HCT116 (cell line): ENCODE data around the gene PTPN4. TPM values are rescaled to one million over a fixed set of nuclear protein-coding genes. Genes with fewer than 3 reads are reported as not detected.

Experiments
- ATAC-seq: fragments of 200-7000 bp; cut with Tn5 transposase; 2 replicates; pipeline ENCODE4 v1.9.1; 2020; ENCODE audit warnings: mild to moderate bottlenecking, moderate library complexity
- BruUV-seq: library from RNA; stranded (reverse); fragments of 400-500 nt; replicated peaks from 2 replicates; lab custom pipeline; 2021; lab: Mats Ljungman, UMichigan
- CTCF ChIA-PET: fragments of 300-600 bp; sonication (Branson Sonifier 250); formaldehyde crosslinking; loops from one replicate; lab custom pipeline; 2021; ENCODE audit warnings: antibody characterized with exemption; lab: Charles Lee
- POLR2A ChIA-PET: fragments of 300-600, 350-600 bp; sonication (Branson Sonifier 250); formaldehyde crosslinking; loops from one replicate; lab custom pipeline; 2021; ENCODE audit warnings: antibody characterized with exemption; lab: Charles Lee
- RAD21 ChIA-PET, 2 experiments: fragments of 300-600 bp; sonication (Branson Sonifier 250); formaldehyde crosslinking; loops; one replicate each; lab custom pipeline; 2023; ENCODE audit warnings: low total read pairs in 2 of 2; ENCODE audit not compliant: uncharacterized antibody in 2 of 2, unreplicated experiment in 2 of 2, low non-redundant PET in 1 of 2; lab: Charles Lee
- DNase-seq: peaks from one replicate; pipeline ENCODE4 v3.0.0-alpha.2; 2010; ENCODE audit warnings: low read depth, low spot score
- H2AFZ ChIP-seq: fragments of 200-600 bp; shearing (Covaris generic), sonication (generic); 2 replicates; pipeline ENCODE4 v1.6.1; 2017; ENCODE audit warnings: low read depth, mixed run types, mixed read lengths, antibody characterized with exemption, low read length; ENCODE audit not compliant: poor library complexity, severe bottlenecking
- H3K27ac ChIP-seq: 2 replicates; pipeline ENCODE4 v1.5.1; 2012; ENCODE audit warnings: low read depth, low read length
- H3K27me3 ChIP-seq: fragments of 200-600 bp; sonication (generic); 2 replicates; pipeline ENCODE4 v1.6.1; 2016; ENCODE audit warnings: mixed run types, low read length, mixed read lengths; ENCODE audit not compliant: insufficient read depth
- H3K36me3 ChIP-seq, 2 experiments: fragments of 200-500 bp in 1 of 2; fragments of 200-600 bp in 1 of 2; sonication (Bioruptor generic) in 1 of 2; sonication (generic) in 1 of 2; 2 replicates each; pipeline versions ENCODE4 v1.5.1 to v1.6.1; 2014 to 2016; ENCODE audit warnings: low read length in 2 of 2, inconsistent platforms in 1 of 2, mixed read lengths in 1 of 2, mixed run types in 1 of 2; ENCODE audit not compliant: insufficient read depth in 2 of 2, control insufficient read depth in 1 of 2
- H3K4me1 ChIP-seq, 2 experiments: fragments of 200-600 bp in 1 of 2; sonication (generic) in 1 of 2; 2 replicates each; pipeline versions ENCODE4 v1.5.1 to v1.6.1; 2012 to 2017; ENCODE audit warnings: low read length in 2 of 2, inconsistent platforms in 1 of 2, mild to moderate bottlenecking in 1 of 2, mixed read lengths in 1 of 2, mixed run types in 1 of 2, moderate library complexity in 1 of 2; ENCODE audit not compliant: insufficient read depth in 2 of 2, control insufficient read depth in 1 of 2
- H3K4me2 ChIP-seq: fragments of 200-600 bp; sonication (generic); 2 replicates; pipeline ENCODE4 v1.6.1; 2017; ENCODE audit warnings: mixed run types, low read length, mixed read lengths
- H3K4me3 ChIP-seq, 2 experiments: fragments of 200-600 bp in 1 of 2; sonication (generic) in 1 of 2; replicated peaks in 1 of 2; 2 replicates each; pipeline ENCODE4 v1.5.1; 2011 to 2016; ENCODE audit warnings: low read length in 2 of 2, control low read depth in 1 of 2, low read depth in 1 of 2, mild to moderate bottlenecking in 1 of 2, mixed read lengths in 1 of 2, mixed run types in 1 of 2
- H3K79me2 ChIP-seq: fragments of 200-600 bp; sonication (generic); 2 replicates; pipeline ENCODE4 v1.6.1; 2017; ENCODE audit warnings: mild to moderate bottlenecking, mixed run types, low read length, moderate library complexity, mixed read lengths; ENCODE audit not compliant: insufficient read depth
- H3K9ac ChIP-seq: fragments of 200-600 bp; sonication (generic); 2 replicates; pipeline ENCODE4 v1.6.1; 2016; ENCODE audit warnings: low read length, mixed read lengths
- H3K9me2 ChIP-seq: fragments of 200-600 bp; sonication (generic), shearing (Covaris generic); 2 replicates; pipeline ENCODE4 v1.6.1; 2017; ENCODE audit warnings: mixed run types, mild to moderate bottlenecking, moderate library complexity; ENCODE audit not compliant: insufficient read depth
- H3K9me3 ChIP-seq, 2 experiments: fragments of 200-500 bp in 1 of 2; fragments of 200-600 bp in 1 of 2; sonication (Bioruptor generic) in 1 of 2; sonication (generic) in 1 of 2; 2 replicates each; pipeline ENCODE4 v1.6.1; 2014 to 2017; ENCODE audit warnings: low read length in 2 of 2, mixed read lengths in 2 of 2, inconsistent platforms in 1 of 2, low read depth in 1 of 2, mild to moderate bottlenecking in 1 of 2, mixed run types in 1 of 2, moderate library complexity in 1 of 2; ENCODE audit not compliant: control insufficient read depth in 1 of 2, insufficient read depth in 1 of 2
- H4K20me1 ChIP-seq: fragments of 200-600 bp; sonication (generic), shearing (Covaris generic); 2 replicates; pipeline ENCODE4 v1.6.1; 2017; ENCODE audit warnings: mixed run types, mild to moderate bottlenecking, moderate library complexity; ENCODE audit not compliant: insufficient read depth
- CBX3 ChIP-seq: IDR thresholded peaks from 2 replicates; pipeline ENCODE4 v1.6.1; 2012; ENCODE audit warnings: low read depth
- EGR1 ChIP-seq: IDR thresholded peaks from 2 replicates; pipeline ENCODE4 v1.6.1; 2012; ENCODE audit warnings: low read depth
- EZH2 ChIP-seq: fragments of 200-600 bp; sonication (generic); IDR thresholded peaks from 2 replicates; pipeline ENCODE4 v1.6.1; 2017; ENCODE audit warnings: antibody characterized with exemption, mixed run types
- FOSL1 ChIP-seq: IDR thresholded peaks from 2 replicates; pipeline ENCODE4 v1.6.1; 2012; ENCODE audit warnings: low read depth
- REST ChIP-seq: IDR thresholded peaks from 2 replicates; pipeline ENCODE4 v1.6.1; 2012; ENCODE audit warnings: low read depth
- SIN3A ChIP-seq: IDR thresholded peaks from 2 replicates; pipeline ENCODE4 v1.6.1; 2012; ENCODE audit warnings: low read depth
- SP1 ChIP-seq: IDR thresholded peaks from 2 replicates; pipeline ENCODE4 v1.6.1; 2012; ENCODE audit warnings: low read depth
- ZBTB33 ChIP-seq: IDR thresholded peaks from 2 replicates; pipeline ENCODE4 v1.6.1; 2011; ENCODE audit warnings: mild to moderate bottlenecking, low read length, moderate library complexity; ENCODE audit not compliant: insufficient replicate concordance; ENCODE audit errors: extremely low read depth
- ZNF274 ChIP-seq: fragments of 200-500 bp; sonication (Bioruptor generic); IDR thresholded peaks from 2 replicates; pipeline ENCODE4 v1.6.1; 2014; ENCODE audit warnings: mild to moderate bottlenecking, low read depth, low read length, inconsistent platforms
- intact Hi-C: fragments of 100-400 bp; cut with micrococcal nuclease; formaldehyde crosslinking; loops from 2 replicates; pipeline ENCODE4 v1.10.0; 2022
- total RNA-seq: library from RNA; stranded (reverse); gene quantifications from one replicate; pipeline ENCODE4 v1.2.1, GENCODE V29; 2021; ENCODE audit not compliant: unreplicated experiment

Gene PTPN4
- total RNA-seq, 1 experiment from 2014 or later = 38.4 TPM

GRCh38 chr2:119982506-119982905 lies 222.8 kb downstream of the PTPN4 start:
- intact Hi-C loops = no loop called here
- RAD21 ChIA-PET = no interaction called here
- H3K9me2 ChIP-seq = no peaks in the 10 kb centered on the region
- H3K9me3 ChIP-seq = no peaks in the 10 kb centered on the region
- H3K4me1 ChIP-seq = no peaks in the 10 kb centered on the region
- no peak overlapping the region for H3K27ac ChIP-seq
- H3K4me2 ChIP-seq = no peak overlapping the region
- TF ChIP-seq SIN3A = no peak
- no peak for TF ChIP-seq REST
- TF ChIP-seq, all 23 proteins: peak for 0
- Histone ChIP-seq H3K27me3 (no peaks in the 10 kb centered on the region), H2AFZ (no peak overlapping the region), H3K36me3 (no peaks in the 10 kb centered on the region), H3K9ac (no peak overlapping the region), H3K4me3 (no peak overlapping the region), H3K79me2 (no peaks in the 10 kb centered on the region), H4K20me1 (no peaks in the 10 kb centered on the region)
- CTCF ChIA-PET = no interaction called here
- BruUV-seq = no TSS peak
- ATAC-seq (no peak), DNase-seq (no peak)
- POLR2A ChIA-PET = no interaction called here

- no peak overlapping the region for H3K27ac ChIP-seq
- H4K20me1 ChIP-seq = no peaks in the 10 kb centered on the region
- H3K4me2 ChIP-seq = no peak overlapping the region
- no peaks in the 10 kb centered on the region for H3K9me2 ChIP-seq
- no peaks in the 10 kb centered on the region for H3K4me1 ChIP-seq
- CTCF ChIA-PET = no interaction called here
- POLR2A ChIA-PET = no interaction called here
- no peak overlapping the region for H3K9ac ChIP-seq
- no peaks in the 10 kb centered on the region for H3K79me2 ChIP-seq
- RAD21 ChIA-PET = no interaction called here
- no peaks in the 10 kb centered on the region for H3K27me3 ChIP-seq
- no peak overlapping the region for H2AFZ ChIP-seq
- BruUV-seq = no TSS peak
- H3K9me3 ChIP-seq = no peaks in the 10 kb centered on the region
- no peak overlapping the region for H3K4me3 ChIP-seq
- DNase-seq (no peak), ATAC-seq (no peak)
- intact Hi-C loops = no loop called here
- no peaks in the 10 kb centered on the region for H3K36me3 ChIP-seq
- TF ChIP-seq EZH2 (no peak), SP1 (no peak), FOSL1 (no peak), CBX3 (no peak), ZBTB33 (no peak), ZNF274 (no peak), EGR1 (no peak)
These were observed 223.4 kb downstream of the PTPN4 start for GRCh38 chr2:119983108-119983507.
